ENCODE data around the gene HSPD1. TPM values are rescaled to one million over a fixed set of nuclear protein-coding genes. Genes with fewer than 3 reads are reported as not detected.

HSPD1 gene
- total RNA-seq = 234 TPM
- long read RNA-seq, transcript HSPD1-210 (3 exons, 714 nt) = minor isoform, 6 of 1,252 reads
- long read RNA-seq, transcript HSPD1-202 (12 exons, 2,455 nt) = major isoform, 436 of 1,252 reads
- long read RNA-seq, partial matches to known transcripts = 752 of 1,252 reads
- long read RNA-seq, other reads (novel, unspliced or antisense) = 57 of 1,252 reads

GRCh38 chr2:197499594-197500502, at the start of gene HSPD1, which contains the start of gene HSPE1:
Gene HSPD1, minus strand, starts transcription at chr2:197499840. Its CDS starts 992 bp downstream, at chr2:197498848.
Gene HSPE1, plus strand, starts transcription at chr2:197500379. Its CDS starts 58 bp downstream, at chr2:197500437.
- DNase-seq (ENCODE audit: low spot score) = peak; percentile 99

- DNase-seq (ENCODE audit: low spot score) = no peak
Measured at GRCh38 chr2:197548582-197548981, 48.9 kb upstream of the HSPD1 start.

DNA sequence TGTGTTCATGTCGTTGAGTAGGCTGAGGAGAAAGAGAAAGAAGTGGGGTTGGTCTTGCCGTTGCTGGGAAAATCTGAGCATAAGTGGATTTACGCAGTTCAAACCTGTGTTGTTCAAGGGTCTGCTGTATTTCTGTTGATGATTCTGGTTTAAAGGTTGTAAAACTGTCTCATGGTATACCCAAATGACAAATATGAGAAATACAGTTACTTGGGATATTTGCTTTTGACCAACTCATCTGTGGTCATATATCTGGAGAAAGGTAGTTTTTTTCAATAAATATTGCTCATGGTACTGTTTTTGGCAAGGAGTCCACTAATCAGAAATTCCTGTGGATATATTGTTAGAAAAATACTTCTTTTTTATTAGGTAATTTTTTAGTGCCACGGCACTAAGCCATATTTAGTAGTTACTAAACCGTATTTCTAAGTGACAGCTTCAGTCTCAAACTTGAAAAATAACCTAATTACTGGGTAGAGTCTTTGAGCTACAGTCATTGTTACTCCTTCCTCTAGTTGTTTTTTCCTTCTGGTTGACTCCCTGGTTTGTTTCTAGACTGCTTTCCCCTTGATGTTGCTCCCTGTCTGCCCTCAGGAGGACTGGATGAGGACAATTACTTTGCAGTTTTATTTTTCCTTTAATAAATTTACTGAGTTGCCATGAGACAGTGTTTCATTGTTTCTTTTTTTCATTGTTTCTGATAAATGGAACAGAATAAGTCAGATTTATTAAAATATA, 47.7 kb upstream of the HSPD1 start:
- no peak for DNase-seq (ENCODE audit: low spot score)

GRCh38 chr2:197543206-197543605, 43.6 kb upstream of the HSPD1 start:
- DNase-seq (ENCODE audit: low spot score) = no peak

- DNase-seq (ENCODE audit: low spot score) = no peak
Measured at GRCh38 chr2:197539734-197540133, 40.1 kb upstream of the HSPD1 start.

DNA sequence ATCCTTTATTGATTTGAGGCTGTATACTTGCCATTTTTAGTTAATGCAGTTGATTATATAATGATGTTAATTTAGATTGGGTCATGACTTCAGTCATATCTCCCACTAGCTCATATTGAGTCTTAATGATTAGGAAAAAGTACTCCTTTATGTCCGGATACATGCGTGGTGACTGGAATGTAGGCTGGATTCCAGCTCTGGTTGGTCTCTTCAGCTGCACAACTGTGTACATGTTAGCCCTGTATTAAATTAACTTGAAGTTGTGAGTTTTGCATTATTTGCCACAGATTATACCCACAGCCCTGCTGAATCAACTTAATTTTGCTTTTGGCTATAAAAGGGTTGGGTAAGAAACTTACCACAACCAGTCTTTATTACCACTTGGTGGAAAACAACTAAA, 38.8 kb upstream of the HSPD1 start:
- DNase-seq (ENCODE audit: low spot score) = no peak

DNA sequence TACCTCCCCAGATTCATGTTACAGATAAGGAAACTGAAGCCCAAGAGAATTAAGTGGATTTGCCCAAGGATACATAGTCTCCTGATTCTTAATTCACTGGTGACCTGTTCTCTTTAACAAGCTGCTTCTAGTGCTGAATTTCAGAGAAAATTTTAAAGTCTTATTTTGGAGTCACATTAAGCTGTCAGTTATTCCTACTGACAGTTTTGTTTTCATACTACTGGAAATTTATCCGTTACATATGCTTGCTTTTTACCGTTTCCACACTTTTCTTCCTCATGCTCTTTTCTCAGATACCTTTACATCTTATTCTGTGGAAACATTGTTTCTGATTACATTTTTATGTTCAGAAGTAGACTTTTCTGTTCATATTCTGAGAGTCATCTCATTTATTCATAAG, 17.5 kb upstream of the HSPD1 start:
- no peak for DNase-seq (ENCODE audit: low spot score)

- DNase-seq (ENCODE audit: low spot score) = no peak
Measured at GRCh38 chr2:197516393-197516761, 16.7 kb upstream of the HSPD1 start.

- DNase-seq (ENCODE audit: low spot score) = peak; percentile 99
Measured at GRCh38 chr2:197515739-197516392, 16.2 kb upstream of the HSPD1 start, which contains the start of gene MOB4. Gene MOB4, plus strand, starts transcription at chr2:197516066. Its CDS starts 21 bp downstream, at chr2:197516087.

- DNase-seq (ENCODE audit: low spot score) = no peak
Measured at GRCh38 chr2:197515315-197515738, 15.7 kb upstream of the HSPD1 start.

GRCh38 chr2:197514754-197515153, 15.1 kb upstream of the HSPD1 start:
- DNase-seq (ENCODE audit: low spot score) = no peak

DNA sequence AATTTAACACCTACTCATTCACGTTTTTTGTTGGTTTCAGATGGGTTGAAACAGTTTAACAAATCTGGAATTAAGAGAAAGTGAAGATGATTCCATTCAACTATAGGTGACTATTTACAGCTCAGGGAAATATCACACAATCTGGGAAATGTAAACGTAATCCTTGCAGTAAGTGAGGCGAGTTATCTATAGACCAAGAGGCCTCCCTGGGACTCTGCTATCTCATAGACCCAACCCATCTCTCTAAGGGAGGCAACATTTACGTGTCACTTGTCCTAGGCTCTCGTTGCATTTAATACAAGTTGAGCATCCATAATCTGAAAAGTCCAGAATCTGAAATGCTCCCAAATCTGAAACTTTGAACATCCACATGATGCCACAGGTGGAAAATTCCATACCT, 14.3 kb upstream of the HSPD1 start:
- DNase-seq (ENCODE audit: low spot score) = no peak

DNA sequence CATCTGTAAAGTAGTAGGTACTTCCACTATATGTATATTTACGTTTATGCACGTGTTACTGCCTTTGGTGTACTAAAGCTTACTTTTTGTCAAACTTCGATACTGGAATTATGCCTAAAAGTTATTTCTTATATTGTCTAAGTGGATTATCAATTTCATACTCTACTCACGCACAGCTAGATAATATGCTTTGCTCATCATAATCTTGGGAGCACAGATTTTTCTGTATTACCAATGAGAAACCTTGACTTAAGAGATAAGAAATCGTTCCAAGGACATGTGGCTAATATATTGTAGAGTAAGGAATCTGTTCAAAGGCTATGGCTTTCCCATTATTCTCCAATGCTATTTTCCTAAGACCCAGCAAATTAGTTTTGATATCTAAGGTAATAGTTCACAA, 7.0 kb upstream of the HSPD1 start:
- DNase-seq (ENCODE audit: low spot score) = no peak

DNA sequence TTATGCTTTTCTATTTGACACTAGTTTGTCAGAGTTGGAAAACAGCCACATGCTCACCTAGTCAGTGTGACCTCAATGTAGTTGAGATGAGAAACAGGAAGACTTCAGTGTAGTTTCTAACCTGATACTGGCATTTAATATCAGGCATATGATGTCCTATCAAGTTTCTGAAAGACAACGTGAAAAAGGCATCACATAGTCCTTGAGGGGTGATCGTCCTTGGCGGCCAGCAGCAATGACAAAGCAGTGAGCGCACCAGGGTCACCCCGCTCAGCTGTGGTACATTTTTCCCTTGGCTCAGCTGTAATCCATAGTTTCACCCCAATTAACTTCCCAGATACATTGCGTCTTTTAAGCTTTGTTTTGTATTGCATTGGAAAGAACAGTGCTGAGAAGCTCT, 4.9 kb upstream of the HSPD1 start:
- no peak for DNase-seq (ENCODE audit: low spot score)

- no peak for DNase-seq (ENCODE audit: low spot score)
Measured at GRCh38 chr2:197504000-197504399, 4.4 kb upstream of the HSPD1 start.

- no peak for DNase-seq (ENCODE audit: low spot score)
Measured at GRCh38 chr2:197502685-197503084, 3.0 kb upstream of the HSPD1 start.

- no peak for DNase-seq (ENCODE audit: low spot score)
Measured at GRCh38 chr2:197502201-197502600, 2.6 kb upstream of the HSPD1 start.

DNA sequence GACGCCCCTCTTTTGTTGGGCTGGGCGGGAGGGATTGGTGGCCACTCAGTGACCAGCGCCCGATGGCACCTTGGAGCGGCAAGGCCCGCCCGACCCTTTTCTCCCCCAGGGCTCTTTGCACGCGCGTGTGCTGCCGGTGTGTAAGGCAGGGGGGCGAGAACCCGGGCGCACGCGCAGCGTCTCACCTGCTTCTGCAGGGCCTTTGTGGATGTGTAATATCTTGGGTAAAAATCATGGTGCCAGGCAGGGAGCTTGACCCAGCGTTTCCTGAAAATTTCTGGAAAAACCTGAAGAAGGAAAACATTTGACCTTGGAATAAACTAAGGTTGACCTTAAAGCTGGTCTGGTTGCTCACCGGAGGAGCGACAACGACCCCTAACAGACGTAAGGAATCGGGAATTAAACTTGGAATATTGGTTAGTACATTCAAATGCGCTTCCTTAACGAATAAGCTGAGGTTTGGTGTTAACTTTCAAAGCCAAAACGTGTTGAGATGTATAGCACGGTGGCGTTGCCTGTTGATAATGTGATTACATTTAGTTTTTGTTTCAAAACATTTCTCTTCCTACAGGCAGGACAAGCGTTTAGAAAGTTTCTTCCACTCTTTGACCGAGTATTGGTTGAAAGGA, 977 bp upstream of the HSPD1 start:
- no peak for DNase-seq (ENCODE audit: low spot score)

DNA sequence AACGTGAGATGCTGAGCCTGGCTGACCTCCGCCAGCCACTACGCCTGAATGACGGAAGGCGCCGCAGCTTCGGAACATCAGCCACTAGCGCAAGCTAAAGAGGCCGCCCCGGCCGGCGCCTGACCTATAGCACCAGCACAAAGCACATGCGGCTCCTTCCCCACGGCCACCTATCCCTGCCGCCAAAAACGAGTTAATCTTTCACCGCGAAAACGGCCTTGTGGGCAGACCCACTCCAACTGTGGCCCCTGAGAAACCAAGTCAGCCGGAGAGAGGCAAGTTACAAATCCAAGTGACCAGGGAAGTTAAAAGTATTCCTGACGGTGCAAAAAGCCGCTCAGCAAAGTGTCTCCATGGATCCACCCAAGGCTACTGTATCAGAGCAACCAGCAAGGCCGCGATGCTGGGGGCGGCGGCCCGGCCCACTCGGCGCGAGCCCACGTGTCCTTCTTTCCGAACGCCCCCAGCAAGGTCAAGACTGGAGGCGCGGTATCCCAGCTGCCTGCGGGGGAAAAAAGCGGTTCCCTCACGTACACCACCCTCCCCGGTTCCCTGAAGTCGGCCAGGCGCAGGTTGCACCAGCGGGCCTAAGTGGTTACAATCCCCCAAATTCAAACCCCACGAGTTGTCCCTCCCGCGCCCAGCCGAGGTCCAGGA, 575 bp downstream of the HSPD1 start:
- DNase-seq (ENCODE audit: low spot score) = peak; percentile 91

- no peak for DNase-seq (ENCODE audit: low spot score)
Measured at GRCh38 chr2:197498235-197498936, 1.3 kb downstream of the HSPD1 start.
